Esophagus muscularis mucosa (tissue), 4 donors: ENCODE data around the gene EHBP1. TPM values are rescaled to one million over a fixed set of nuclear protein-coding genes. Genes with fewer than 3 reads are reported as not detected.

Experiments
- DNase-seq: peaks from one replicate; pipeline ENCODE4 v3.0.0-alpha.2; 2017; ENCODE audit errors: extremely low spot score
- H3K27ac ChIP-seq, 4 donors: fragments of 200-600 bp; sonication (generic); replicated peaks in 1 of 4; 1 replicate in 3 of 4; 2 replicates in 1 of 4; pipeline ENCODE4 v1.5.1; 2016 to 2019; ENCODE audit warnings: mild to moderate bottlenecking in 1 of 4
- H3K27me3 ChIP-seq, 4 donors: fragments of 200-600 bp; sonication (generic); one replicate each; pipeline versions ENCODE4 v1.5.1 to v1.6.0; 2016 to 2019
- H3K36me3 ChIP-seq, 4 donors: fragments of 200-600 bp; sonication (generic); one replicate each; pipeline ENCODE4 v1.5.1; 2016 to 2019
- H3K4me1 ChIP-seq, 4 donors: fragments of 200-600 bp; sonication (generic); one replicate each; pipeline ENCODE4 v1.5.1; 2016 to 2019
- H3K4me3 ChIP-seq, 4 donors: fragments of 200-600 bp; sonication (generic); 1 replicate in 2 of 4; 2 replicates in 2 of 4; pipeline ENCODE4 v1.5.1; 2016 to 2019; ENCODE audit warnings: mild to moderate bottlenecking in 4 of 4, moderate library complexity in 1 of 4
- H3K9me3 ChIP-seq, 4 donors: fragments of 200-600 bp; sonication (generic); 1 replicate in 3 of 4; 2 replicates in 1 of 4; pipeline ENCODE4 v1.5.1; 2016 to 2019
- CTCF ChIP-seq, 3 experiments: fragments of 200-600 bp in 2 of 3; fragments of 450-650 bp in 1 of 3; sonication (generic) in 2 of 3; IDR thresholded peaks; one replicate each; pipeline ENCODE4 v1.5.1; 2017 to 2019; ENCODE audit warnings: antibody characterized with exemption in 3 of 3, mild to moderate bottlenecking in 2 of 3, moderate library complexity in 1 of 3
- EP300 ChIP-seq: sonication (generic); formaldehyde crosslinking; IDR thresholded peaks from one replicate; pipeline ENCODE4 v1.6.1; 2017; ENCODE audit warnings: antibody characterized with exemption
- POLR2A ChIP-seq: fragments of 450-650 bp; IDR thresholded peaks from one replicate; pipeline ENCODE4 v1.6.1; 2017; ENCODE audit warnings: antibody characterized with exemption, moderate library complexity, mild to moderate bottlenecking, low read depth
- POLR2AphosphoS5 ChIP-seq, 2 donors: sonication (generic); formaldehyde crosslinking; IDR thresholded peaks; one replicate each; pipeline ENCODE4 v1.6.1; 2017; ENCODE audit warnings: antibody characterized with exemption in 2 of 2
- WGBS: methylation state at CpG from one replicate; pipeline ENCODE4 v1.1.5; 2018; 5-methylcytosine and 5-hydroxymethylcytosine counted together
- intact Hi-C: fragments of 100-400 bp; cut with DNase I; formaldehyde crosslinking; loops from one replicate; pipeline ENCODE4 v1.15.1; 2023
- total RNA-seq, 4 donors: library from RNA; depleted of rRNA; stranded (reverse); fragments of >200 nt; gene quantifications; one replicate each; pipeline versions ENCODE4 v1.1.0 to v1.2.1, GENCODE V29; 2016

The EHBP1 gene
- total RNA-seq, 4 donors from 2014 or later = 103 to 199 (median 151) TPM

GRCh38 chr2:62731275-62731674 lies 25.8 kb downstream of the EHBP1 start:
- 97% methylated on average over 3 of the region's 3 CpGs for WGBS
- intact Hi-C loops = no loop called here

GRCh38 chr2:62732262-62732777 lies 26.8 kb downstream of the EHBP1 start:
- Histone ChIP-seq H3K27ac (no peak overlapping the region), H3K9me3 (peaks cover 0 to 17% (median 3%) of the 10 kb centered on the region in 4 donors), H3K4me1 (peaks cover 8 to 47% (median 32%) of the 10 kb centered on the region in 4 donors), H3K36me3 (no peaks in the 10 kb centered on the region), H3K27me3 (no peaks in the 10 kb centered on the region), H3K4me3 (no peak overlapping the region)
- TF ChIP-seq POLR2AphosphoS5 (IDR thresholded peaks at IDR 0.05) (no peak), POLR2A (no peak), EP300 (no peak), CTCF (IDR thresholded peaks at IDR 0.05) (no peak)
- DNase-seq = no peak
- WGBS = 97% methylated on average over 6 of the region's 6 CpGs
- intact Hi-C loops = no loop called here

More at GRCh38 chr2:62731275-62731674, 25.8 kb downstream of the EHBP1 start:
- Histone ChIP-seq H3K36me3 (no peaks in the 10 kb centered on the region), H3K4me3 (no peak overlapping the region), H3K27me3 (no peaks in the 10 kb centered on the region), H3K4me1 (peaks cover 9 to 44% (median 27%) of the 10 kb centered on the region in 4 donors), H3K9me3 (peaks cover 0 to 17% (median 3%) of the 10 kb centered on the region in 4 donors), H3K27ac (no peak overlapping the region)
- no peak for TF ChIP-seq CTCF (IDR thresholded peaks at IDR 0.05)
- TF ChIP-seq POLR2A = no peak
- no peak for TF ChIP-seq EP300
- TF ChIP-seq POLR2AphosphoS5 (IDR thresholded peaks at IDR 0.05) = no peak
- no peak for DNase-seq

- peaks cover 0 to 17% (median 3%) of the 10 kb centered on the region in 4 donors for H3K9me3 ChIP-seq
- DNase-seq = no peak
- 89% methylated on average over 1 of the region's 1 CpG for WGBS
- H3K27me3 ChIP-seq = no peaks in the 10 kb centered on the region
- H3K4me1 ChIP-seq = peaks cover 0 to 45% (median 32%) of the 10 kb centered on the region in 4 donors
- no peaks in the 10 kb centered on the region for H3K36me3 ChIP-seq
- intact Hi-C loops = no loop called here
- H3K27ac ChIP-seq = no peak overlapping the region
- no peak for TF ChIP-seq POLR2AphosphoS5 (IDR thresholded peaks at IDR 0.05)
- no peak overlapping the region for H3K4me3 ChIP-seq
These were observed 28.0 kb downstream of the EHBP1 start for GRCh38 chr2:62733546-62733945.

- no peaks in the 10 kb centered on the region for H3K27me3 ChIP-seq
- peaks cover 4 to 75% (median 58%) of the 10 kb centered on the region in 4 donors for H3K4me1 ChIP-seq
- no peak overlapping the region for H3K27ac ChIP-seq
- no peak overlapping the region for H3K4me3 ChIP-seq
- H3K36me3 ChIP-seq = no peaks in the 10 kb centered on the region
- no peak for TF ChIP-seq POLR2A
- TF ChIP-seq POLR2AphosphoS5 (IDR thresholded peaks at IDR 0.05) = no peak
- TF ChIP-seq EP300 = no peak
- no peak for TF ChIP-seq CTCF (IDR thresholded peaks at IDR 0.05)
- H3K9me3 ChIP-seq = peaks cover 0 to 4% (median 0%) of the 10 kb centered on the region in 4 donors
- intact Hi-C loops = no loop called here
- 73% methylated on average over 6 of the region's 6 CpGs for WGBS
- DNase-seq = no peak
These were observed 31.5 kb downstream of the EHBP1 start for GRCh38 chr2:62736899-62737559.

GRCh38 chr2:62738981-62739936 lies 33.7 kb downstream of the EHBP1 start:
- H3K4me1 ChIP-seq = peaks cover 4 to 89% (median 67%) of the 10 kb centered on the region in 4 donors
- WGBS = 84% methylated on average over 2 of the region's 2 CpGs
- DNase-seq = no peak

More at GRCh38 chr2:62738981-62739936, 33.7 kb downstream of the EHBP1 start:
- no peak overlapping the region for H3K4me3 ChIP-seq
- no peak overlapping the region for H3K27ac ChIP-seq
- H3K9me3 ChIP-seq = no peaks in the 10 kb centered on the region
- H3K27me3 ChIP-seq = no peaks in the 10 kb centered on the region
- H3K36me3 ChIP-seq = no peaks in the 10 kb centered on the region
- TF ChIP-seq CTCF (IDR thresholded peaks at IDR 0.05) = no peak
- TF ChIP-seq EP300 = no peak
- TF ChIP-seq POLR2AphosphoS5 (IDR thresholded peaks at IDR 0.05) = no peak
- intact Hi-C loops = no loop called here
